ENCODE data around the gene CACNA2D1.
"Not testable (repeated sequence)": the region's sequence is repeated elsewhere in the genome, so short reads cannot be mapped to it uniquely, and the experiment has no call there.

CACNA2D1 gene

DNA sequence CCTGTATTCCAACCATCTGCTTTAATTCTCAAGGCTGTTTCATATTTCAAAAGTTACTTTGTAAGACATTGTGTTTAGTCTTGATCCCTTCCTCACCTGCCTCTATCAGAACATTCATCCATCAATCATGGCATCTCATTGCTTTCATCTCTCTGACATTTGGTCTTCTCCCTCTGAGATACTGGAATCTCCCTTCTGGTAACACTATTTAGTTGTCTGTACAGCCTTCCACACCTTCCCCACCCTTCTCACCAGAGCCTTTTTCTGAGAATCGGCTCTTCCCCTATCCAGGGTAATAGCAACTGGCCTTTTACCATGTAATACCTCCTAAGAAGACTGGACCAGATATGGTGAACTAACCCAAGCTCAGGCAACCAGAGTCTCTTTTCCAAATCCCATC is 10.1 kb downstream of the CACNA2D1 start:
- no peak for FAIRE-seq

DNA sequence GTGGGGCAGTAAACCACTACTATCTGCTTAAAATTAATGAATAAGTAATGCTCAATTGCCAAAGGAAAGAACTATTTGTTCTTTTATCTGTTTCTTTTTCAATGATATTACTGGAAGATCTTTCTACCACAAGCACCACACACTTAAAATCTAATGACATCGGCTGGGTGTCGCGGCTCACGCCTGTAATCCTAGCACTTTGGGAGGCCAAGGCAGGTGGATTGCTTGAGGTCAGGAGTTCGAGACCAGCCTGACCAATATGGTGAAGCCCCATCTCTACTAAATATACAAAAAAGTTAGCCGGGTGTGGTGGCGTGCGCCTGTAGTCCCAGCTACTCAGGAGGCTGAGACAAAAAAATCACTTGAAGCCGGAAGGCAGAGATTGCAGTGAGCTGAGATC is 10.8 kb downstream of the CACNA2D1 start:
- FAIRE-seq, result not testable (repeated sequence)

GRCh38 chr7:82430500-82431465 is 12.8 kb downstream of the CACNA2D1 start:
- no peak for FAIRE-seq

DNA sequence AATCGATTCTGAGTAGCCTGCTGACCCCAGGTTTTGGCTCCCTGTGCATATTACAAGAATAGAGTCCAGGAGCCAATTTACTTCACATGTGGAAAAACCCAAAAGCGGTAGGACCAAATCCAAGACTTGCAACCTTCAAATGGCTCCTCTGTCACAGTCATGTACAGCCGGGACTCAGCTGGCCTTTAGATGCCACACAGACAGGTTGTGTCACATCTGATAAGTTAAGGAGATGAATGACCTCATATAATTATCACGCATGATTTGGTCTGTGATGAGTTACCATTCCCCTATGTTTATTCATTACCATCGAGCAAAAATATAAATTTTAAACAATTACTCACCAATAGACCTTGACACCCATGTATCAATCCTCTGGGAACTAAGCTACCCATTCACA is 14.2 kb downstream of the CACNA2D1 start:
- no peak for FAIRE-seq

DNA sequence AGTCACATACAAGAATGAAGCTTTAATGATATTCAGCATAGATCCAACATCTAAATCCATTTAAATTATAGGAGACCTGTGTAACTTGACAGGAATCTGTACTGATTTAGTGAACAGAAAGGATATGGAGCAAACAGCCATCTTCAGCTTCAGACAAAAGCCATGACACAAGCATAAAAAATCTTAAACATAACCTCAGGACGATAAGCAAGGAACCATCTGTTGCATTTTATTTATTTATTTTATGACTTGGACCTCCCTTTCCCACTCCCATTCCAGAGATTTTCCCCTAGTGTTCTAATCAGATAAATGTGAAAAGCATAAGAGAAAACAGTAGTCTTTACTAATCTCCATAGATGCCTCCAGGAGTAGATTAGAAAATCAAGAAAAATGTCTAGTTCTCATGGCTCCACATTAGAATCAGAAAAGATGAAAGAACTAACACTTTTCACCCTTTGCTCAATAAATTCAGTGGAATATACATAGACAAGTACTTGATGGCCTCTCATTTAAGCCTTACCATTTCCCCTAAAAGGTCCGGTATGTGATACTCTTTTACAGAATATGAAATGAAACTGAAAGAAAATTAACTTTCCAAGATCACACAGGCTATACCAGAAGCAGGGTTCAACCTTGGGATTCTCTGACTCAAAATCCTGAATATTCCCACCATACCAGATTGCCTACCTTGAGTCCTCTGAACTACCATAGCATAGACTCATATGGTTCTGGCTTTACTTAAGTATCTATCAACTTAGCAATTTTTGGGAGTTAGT is 15.2 kb downstream of the CACNA2D1 start:
- FAIRE-seq, result no peak

DNA sequence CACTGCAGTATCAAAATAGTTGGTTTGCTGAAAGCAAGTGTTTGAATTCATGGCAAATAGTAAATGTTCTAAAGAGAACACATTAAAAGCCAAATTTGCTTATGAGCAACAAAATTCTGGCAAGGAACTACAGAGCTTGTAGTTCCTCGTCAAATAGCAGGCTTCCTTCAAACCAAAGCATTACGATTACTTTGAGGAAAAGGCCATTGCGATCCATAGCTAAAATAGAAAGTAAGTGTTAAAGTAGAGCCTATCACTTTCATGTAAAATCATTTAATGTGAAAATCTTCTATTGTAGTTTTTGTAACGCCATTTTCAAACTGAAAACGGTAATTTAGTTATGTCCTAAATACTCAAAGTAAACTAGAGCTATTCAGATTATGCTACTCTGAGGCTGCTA is 20.1 kb downstream of the CACNA2D1 start:
- FAIRE-seq, result no peak

GRCh38 chr7:82419200-82419599 is 24.4 kb downstream of the CACNA2D1 start:
- FAIRE-seq, result no peak

GRCh38 chr7:82417898-82418297 is 25.7 kb downstream of the CACNA2D1 start:
- FAIRE-seq, result no peak

DNA sequence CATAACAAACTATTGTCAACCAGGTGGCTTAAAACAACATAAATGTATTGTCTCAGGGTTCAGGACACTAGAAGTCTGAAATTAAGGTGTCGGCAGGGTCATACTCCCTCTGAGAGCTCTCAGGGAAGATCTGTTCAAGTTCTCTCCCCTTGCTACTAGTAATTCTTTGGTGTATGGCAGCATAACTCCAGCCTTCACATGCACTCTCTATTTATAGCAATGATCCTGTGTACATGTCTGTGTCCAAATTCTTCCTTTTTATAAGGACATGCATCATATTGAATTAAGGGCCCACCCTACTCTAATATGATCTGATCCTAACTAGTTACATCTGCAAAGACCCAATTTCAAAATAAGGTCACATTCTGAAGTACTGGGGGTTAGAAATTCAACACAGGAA is 27.2 kb downstream of the CACNA2D1 start:
- FAIRE-seq, result no peak

DNA sequence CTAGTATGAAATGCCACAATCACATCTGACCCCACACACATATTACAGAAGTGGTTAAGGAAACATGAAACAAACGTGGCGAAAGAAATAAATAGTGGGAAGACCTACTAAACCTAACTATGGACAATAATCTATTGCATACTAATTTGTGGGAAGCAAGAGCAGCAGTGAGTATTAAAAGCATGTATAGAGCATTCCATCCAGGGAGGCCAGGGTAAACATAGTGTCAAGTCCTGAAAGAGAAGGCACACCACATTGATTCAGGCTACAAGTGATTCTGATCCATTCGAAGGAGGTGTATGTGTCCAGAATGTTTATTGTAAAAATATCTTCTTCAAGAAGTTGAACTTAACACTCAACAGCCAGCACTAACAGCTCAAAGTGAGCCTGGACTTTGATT is 29.2 kb downstream of the CACNA2D1 start:
- no peak for FAIRE-seq

DNA sequence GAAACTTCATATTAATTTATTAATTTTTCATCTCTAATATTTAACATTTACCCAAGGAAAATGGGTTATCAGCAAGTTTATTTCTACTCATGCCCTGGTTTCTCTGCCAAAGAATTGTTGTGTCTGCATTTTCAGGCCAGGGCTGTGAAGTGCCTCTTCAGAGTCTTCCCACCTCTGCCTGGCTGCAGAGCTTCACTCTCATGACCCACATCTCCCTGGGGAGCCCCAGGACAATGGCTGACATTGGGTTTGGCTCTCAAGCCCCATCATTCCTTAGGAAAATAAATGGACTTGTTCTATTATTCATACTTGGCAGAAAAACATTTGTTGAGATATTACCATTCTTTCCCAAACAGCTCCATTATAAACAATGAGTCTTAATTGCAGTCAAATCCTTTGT is 30.3 kb downstream of the CACNA2D1 start:
- no peak for FAIRE-seq

DNA sequence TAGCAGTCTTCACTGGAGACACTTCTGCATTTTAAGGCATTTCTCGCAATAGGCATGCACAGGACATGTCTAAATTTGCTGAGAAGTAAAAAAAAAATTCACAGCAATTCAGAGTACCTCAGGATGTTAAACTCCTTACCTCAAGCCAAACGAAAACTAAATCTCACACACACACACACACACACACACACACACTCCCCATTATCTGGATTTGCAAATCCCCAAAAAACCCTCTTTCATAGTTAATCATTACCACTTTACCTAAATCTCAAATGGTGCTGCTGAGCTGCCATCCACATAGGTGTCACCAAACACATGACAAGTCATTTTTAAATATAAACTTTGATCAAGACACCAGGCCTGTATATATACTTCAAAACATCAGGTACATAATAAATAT is 31.8 kb downstream of the CACNA2D1 start:
- no peak for FAIRE-seq

- no peak for FAIRE-seq
Observed at GRCh38 chr7:82410461-82410860, 33.1 kb downstream of the CACNA2D1 start.

GRCh38 chr7:82406937-82407336 is 36.6 kb downstream of the CACNA2D1 start:
- FAIRE-seq, result no peak

- no peak for FAIRE-seq
Observed at GRCh38 chr7:82405301-82405700, 38.3 kb downstream of the CACNA2D1 start.

DNA sequence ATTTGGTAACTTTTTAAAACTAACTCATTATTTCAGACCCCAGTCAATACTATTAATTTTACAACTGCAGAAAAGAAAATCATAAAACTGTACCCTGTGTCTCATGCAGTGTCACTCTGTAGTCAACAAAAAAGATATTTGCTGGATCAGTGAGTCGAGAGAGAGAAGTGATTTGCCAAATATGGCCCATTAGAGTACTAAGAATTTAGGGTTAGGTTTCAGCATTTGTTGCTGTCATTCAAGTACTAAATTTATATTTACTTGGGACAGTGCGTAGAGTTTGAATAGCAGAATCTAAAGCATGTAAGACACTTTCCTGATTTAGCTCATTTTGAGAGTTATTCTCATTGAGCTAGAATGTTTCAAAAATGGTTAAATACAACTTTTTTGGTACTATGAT is 38.9 kb downstream of the CACNA2D1 start:
- no peak for FAIRE-seq

DNA sequence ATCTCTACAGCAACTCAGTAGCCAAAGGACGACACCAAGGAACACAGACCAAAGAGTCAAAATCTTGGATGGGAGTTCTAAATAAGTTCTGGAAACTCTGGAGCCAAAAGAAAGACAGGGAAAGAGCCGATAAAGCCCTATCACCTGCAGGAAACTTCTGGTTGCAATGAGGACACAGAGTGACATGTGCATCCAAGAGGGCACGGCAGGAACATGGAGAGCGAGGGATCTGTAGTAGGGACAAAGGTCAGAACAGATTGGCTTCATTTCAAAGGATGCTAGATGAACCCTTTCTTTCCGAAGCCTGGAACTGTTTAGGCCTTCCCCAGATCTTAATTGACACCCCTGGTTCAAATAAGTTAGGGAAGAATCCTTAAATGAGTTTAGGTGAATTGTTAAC is 39.5 kb downstream of the CACNA2D1 start:
- no peak for FAIRE-seq

- no peak for FAIRE-seq
Observed at GRCh38 chr7:82397879-82398524, 45.6 kb downstream of the CACNA2D1 start.

DNA sequence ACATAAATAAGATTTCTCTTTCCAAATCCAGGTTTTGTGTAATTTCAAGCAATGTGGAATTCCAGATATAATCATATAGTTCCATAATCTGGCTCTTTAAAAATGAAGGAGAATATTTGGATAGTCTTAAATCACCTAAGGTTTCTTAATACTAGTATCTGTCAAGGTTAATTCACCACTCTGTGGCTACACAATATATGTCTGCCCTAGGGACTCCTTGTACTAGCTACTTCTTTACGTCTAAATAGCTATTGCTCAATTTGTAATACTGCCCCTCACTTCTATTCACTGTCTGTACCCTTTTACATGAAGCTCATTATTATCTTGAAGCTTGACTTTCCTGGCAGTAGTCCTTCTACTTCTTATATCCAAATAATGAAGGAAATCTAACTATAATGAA is 47.2 kb downstream of the CACNA2D1 start:
- no peak for FAIRE-seq

DNA sequence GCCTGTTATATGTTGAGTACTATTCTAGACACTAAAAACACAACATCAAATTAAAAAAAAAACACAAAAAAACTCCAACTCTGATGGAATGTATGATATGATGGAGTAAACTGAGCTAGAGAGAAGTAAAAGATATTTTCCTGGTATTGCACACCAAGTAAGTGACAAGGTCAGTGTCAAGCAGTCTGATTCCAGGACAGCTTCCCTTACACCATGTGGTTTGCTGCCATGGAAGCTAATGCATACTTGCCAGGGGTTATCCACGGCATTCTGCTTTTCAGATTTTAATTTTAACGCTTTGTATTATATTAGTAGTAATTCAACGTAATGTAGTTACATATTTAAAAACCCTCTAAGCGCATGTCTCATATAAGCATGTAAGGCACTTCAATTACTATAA is 48.4 kb downstream of the CACNA2D1 start:
- no peak for FAIRE-seq

- no peak for FAIRE-seq
Observed at GRCh38 chr7:82393840-82394220, 49.7 kb downstream of the CACNA2D1 start.

- FAIRE-seq, result no peak
Observed at GRCh38 chr7:82393076-82393839, 50.3 kb downstream of the CACNA2D1 start.

DNA sequence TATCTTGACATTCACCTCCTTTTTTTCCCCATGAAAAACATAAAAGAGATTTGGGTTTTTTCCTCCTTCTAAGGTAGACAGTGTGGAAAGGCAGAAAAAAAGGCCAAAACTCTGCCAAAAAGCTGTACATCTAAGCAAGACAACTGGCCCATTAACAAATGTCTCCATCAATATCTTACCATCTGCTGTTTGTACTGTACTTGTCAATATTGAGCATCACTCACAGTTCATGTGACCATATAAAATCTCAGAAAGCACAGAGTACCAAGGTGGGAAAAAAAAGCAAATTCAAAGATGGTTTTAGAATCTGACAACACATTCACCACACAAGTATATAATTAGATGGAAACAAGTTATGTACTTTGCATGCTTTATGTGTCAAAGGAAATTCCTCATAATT is 52.6 kb downstream of the CACNA2D1 start:
- no peak for FAIRE-seq

Measured in TTC549 (cell line).